Renal cortex interstitium (tissue), 15 donors: ENCODE measurements around the gene CSRNP2. TPM values are rescaled to one million over a fixed set of nuclear protein-coding genes. Genes with fewer than 3 reads are reported as not detected.

ENCODE experiments used
- DNase-seq, 11 donors: peaks; one replicate each; pipeline ENCODE4 v3.0.0-alpha.2; 2013; ENCODE audit warnings: low read depth in 9 of 11, low spot score in 4 of 11; ENCODE audit errors: extremely low read depth in 1 of 11
- long read RNA-seq, 16 experiments: transcript quantifications; one replicate each; lab custom pipeline, GENCODE V29; 2026
- polyA plus RNA-seq, 3 donors: library from polyadenylated mRNA; unstranded; fragments of 120-200 nt; gene quantifications; one replicate each; pipeline ENCODE4 v1.2.1, GENCODE V29; 2013; ENCODE audit not compliant: insufficient read length in 3 of 3

Gene CSRNP2, protein sequence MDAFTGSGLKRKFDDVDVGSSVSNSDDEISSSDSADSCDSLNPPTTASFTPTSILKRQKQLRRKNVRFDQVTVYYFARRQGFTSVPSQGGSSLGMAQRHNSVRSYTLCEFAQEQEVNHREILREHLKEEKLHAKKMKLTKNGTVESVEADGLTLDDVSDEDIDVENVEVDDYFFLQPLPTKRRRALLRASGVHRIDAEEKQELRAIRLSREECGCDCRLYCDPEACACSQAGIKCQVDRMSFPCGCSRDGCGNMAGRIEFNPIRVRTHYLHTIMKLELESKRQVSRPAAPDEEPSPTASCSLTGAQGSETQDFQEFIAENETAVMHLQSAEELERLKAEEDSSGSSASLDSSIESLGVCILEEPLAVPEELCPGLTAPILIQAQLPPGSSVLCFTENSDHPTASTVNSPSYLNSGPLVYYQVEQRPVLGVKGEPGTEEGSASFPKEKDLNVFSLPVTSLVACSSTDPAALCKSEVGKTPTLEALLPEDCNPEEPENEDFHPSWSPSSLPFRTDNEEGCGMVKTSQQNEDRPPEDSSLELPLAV
- 10 to 100 TPM; 35.7 to 37.8 (median 36.2) TPM for polyA plus RNA-seq
- long read RNA-seq, donor 1, full-length matches to known transcripts, result 3 of 3 reads
- long read RNA-seq, donor 1, partial matches to known transcripts, result 0 of 3 reads
- long read RNA-seq, donor 1, other reads (novel, unspliced or antisense), result 0 of 3 reads
- long read RNA-seq, donor 2, full-length matches to known transcripts, result 5 of 5 reads
- long read RNA-seq, donor 2, partial matches to known transcripts, result 0 of 5 reads
- long read RNA-seq, donor 2, other reads (novel, unspliced or antisense), result 0 of 5 reads
- long read RNA-seq, donor 3, full-length matches to known transcripts, result 9 of 9 reads
- long read RNA-seq, donor 3, partial matches to known transcripts, result 0 of 9 reads
- long read RNA-seq, donor 3, other reads (novel, unspliced or antisense), result 0 of 9 reads
- long read RNA-seq, donor 4, full-length matches to known transcripts, result 2 of 2 reads
- long read RNA-seq, donor 4, partial matches to known transcripts, result 0 of 2 reads
- long read RNA-seq, donor 4, other reads (novel, unspliced or antisense), result 0 of 2 reads
- long read RNA-seq, donor 5, result 0 reads
- long read RNA-seq, donor 6, full-length matches to known transcripts, result 6 of 13 reads
- long read RNA-seq, donor 6, partial matches to known transcripts, result 0 of 13 reads
- long read RNA-seq, donor 6, other reads (novel, unspliced or antisense), result 7 of 13 reads
- long read RNA-seq, donor 7, full-length matches to known transcripts, result 7 of 7 reads
- long read RNA-seq, donor 7, partial matches to known transcripts, result 0 of 7 reads
- long read RNA-seq, donor 7, other reads (novel, unspliced or antisense), result 0 of 7 reads
- long read RNA-seq, donor 8, full-length matches to known transcripts, result 6 of 6 reads
- long read RNA-seq, donor 8, partial matches to known transcripts, result 0 of 6 reads
- long read RNA-seq, donor 8, other reads (novel, unspliced or antisense), result 0 of 6 reads
- long read RNA-seq, donor 9, full-length matches to known transcripts, result 2 of 2 reads
- long read RNA-seq, donor 9, partial matches to known transcripts, result 0 of 2 reads
- long read RNA-seq, donor 9, other reads (novel, unspliced or antisense), result 0 of 2 reads
- long read RNA-seq, donor 10, full-length matches to known transcripts, result 2 of 2 reads
- long read RNA-seq, donor 10, partial matches to known transcripts, result 0 of 2 reads
- long read RNA-seq, donor 10, other reads (novel, unspliced or antisense), result 0 of 2 reads
- long read RNA-seq, donor 11, full-length matches to known transcripts, result 7 of 7 reads
- long read RNA-seq, donor 11, partial matches to known transcripts, result 0 of 7 reads
- long read RNA-seq, donor 11, other reads (novel, unspliced or antisense), result 0 of 7 reads
- long read RNA-seq, donor 12, full-length matches to known transcripts, result 1 of 1 reads
- long read RNA-seq, donor 12, partial matches to known transcripts, result 0 of 1 reads
- long read RNA-seq, donor 12, other reads (novel, unspliced or antisense), result 0 of 1 reads
- long read RNA-seq, donor 13, result 0 reads
- long read RNA-seq, donor 14, full-length matches to known transcripts, result 1 of 1 reads
- long read RNA-seq, donor 14, partial matches to known transcripts, result 0 of 1 reads
- long read RNA-seq, donor 14, other reads (novel, unspliced or antisense), result 0 of 1 reads
- long read RNA-seq, donor 15, result 0 reads
- long read RNA-seq, donor 16, full-length matches to known transcripts, result 11 of 11 reads
- long read RNA-seq, donor 16, partial matches to known transcripts, result 0 of 11 reads
- long read RNA-seq, donor 16, other reads (novel, unspliced or antisense), result 0 of 11 reads

GRCh38 chr12:51083126-51083833 lies at the start of gene CSRNP2:
Gene CSRNP2 (minus strand): TSS chr12:51083596. CDS start chr12:51076561, 7,035 bp downstream.
- peak; percentile 78 to 96 (median 94) for DNase-seq

DNA sequence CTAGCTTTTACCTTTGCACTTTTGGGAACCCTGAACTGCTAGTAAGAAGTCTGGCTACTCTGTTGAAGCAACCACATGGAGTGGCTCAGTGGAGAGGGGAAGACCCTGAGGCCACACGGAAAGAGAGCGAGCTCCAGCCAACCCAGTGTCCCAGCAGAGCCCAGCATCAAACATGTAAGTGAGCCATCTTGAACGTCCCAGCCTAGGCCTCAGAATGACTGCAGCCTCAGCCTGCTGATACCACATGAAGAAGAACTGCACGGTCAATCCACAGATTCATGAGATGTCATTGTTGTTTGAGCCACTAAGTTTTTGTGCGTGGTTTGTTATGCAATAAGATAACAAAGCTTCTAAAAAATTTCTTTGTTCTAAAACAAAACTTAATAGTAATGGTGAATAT lies 49.3 kb upstream of the CSRNP2 start:
- no peak for DNase-seq

GRCh38 chr12:51131745-51132521 lies 48.5 kb upstream of the CSRNP2 start:
- no peak for DNase-seq

- peak in 6 of 11 donors; percentile 1 to 17 (median 12) for DNase-seq
Measured at GRCh38 chr12:51128919-51129318, 45.5 kb upstream of the CSRNP2 start.

- DNase-seq, result no peak
Measured at GRCh38 chr12:51127050-51127729, 43.8 kb upstream of the CSRNP2 start.

- no peak for DNase-seq
Measured at GRCh38 chr12:51126297-51126696, 42.9 kb upstream of the CSRNP2 start.

DNA sequence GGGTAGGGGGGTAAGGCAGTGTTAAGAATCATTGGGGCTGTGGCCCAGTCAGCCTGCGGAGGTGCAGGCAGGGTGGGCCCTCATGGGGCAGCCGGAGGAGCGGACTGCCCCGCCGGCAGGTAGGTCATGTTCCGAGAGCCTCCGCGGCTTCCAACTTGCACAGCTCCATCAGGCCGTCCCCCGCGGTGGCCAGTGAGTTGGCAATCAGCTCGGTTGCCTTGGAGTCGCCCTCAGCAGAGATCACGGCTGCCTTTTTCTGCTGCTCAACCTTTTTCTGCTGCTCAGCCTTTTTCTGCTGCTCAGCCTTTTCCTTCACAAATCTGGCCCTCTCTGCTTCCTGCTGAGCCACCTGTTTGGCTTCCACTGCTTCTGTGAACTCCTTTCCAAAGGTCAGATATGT lies 41.1 kb upstream of the CSRNP2 start:
- no peak for DNase-seq

DNA sequence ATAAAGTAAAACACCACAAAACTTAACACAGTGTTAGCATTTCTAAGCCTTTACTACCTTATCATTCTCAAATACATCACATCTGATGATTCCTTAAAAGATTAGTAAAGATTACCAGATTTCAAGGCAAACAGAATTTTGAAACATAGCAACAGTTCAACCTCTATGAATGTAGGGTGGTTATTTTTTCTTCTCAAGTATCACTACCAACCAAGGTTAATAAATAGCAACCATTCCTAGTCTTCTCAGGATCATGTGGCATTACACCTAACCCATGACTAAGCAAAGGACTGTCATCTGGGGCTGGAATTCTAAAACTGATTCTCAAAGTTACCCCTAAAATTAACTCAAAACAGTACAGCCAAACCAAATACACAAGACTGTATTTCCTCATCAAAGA lies 39.4 kb upstream of the CSRNP2 start:
- peak in 2 of 11 donors; percentile 1 to 20 for DNase-seq

DNA sequence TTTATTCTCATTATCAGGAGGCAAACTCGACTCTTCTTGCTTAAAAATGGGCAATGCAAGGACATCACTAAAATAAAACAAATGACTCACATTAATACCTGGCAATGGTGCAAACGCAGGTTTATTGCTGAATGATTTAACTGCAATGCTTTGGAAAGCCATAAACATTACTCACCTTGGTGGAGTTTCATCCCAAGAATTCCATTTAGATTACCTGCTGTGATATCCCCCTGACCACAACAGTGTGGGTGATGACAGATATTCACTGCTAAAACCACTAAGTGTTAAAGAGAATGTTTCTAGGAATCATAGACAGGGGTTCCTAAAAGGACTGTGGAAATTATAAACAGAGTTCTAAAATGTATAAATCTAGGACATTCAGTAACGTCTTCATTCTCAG lies 35.3 kb upstream of the CSRNP2 start:
- DNase-seq, result no peak

DNA sequence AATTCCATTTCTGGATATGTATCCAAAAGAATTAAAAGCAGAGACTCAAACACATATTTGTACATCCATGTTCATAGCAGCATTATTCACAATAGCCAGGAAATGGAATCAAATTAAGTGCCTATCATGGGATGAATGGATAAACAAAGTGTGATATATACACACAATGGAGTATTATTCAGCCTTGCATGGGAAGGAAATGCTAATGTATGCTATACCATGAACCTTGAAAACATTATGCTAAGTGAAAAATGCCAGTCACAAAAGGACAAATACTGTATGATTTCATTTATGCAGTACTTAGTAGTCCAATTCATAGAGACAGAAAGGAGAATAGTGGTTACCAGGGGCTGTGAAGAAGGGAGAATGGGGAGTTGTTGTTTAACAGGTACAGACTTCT lies 32.1 kb upstream of the CSRNP2 start:
- no peak for DNase-seq

- DNase-seq, result no peak
Measured at GRCh38 chr12:51108136-51108535, 24.7 kb upstream of the CSRNP2 start.

DNA sequence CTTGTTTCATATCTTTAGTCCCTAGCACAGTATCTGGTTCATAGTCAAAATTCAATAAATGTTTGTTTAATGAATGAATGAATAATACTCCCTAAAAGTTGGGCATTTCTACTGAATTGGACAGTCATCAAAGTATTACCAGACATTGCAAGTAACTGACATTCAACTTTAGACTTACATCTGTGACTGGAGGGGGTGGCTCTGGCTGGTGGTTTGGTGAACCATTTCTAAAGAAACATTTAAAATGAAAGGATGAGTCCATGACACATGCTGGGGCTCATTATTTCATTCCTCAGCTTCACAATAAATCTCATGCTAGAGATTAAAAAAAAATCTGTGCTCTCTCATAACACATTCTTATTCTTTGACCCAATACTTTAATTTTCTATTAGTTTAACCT lies 20.6 kb upstream of the CSRNP2 start:
- DNase-seq, result no peak

DNA sequence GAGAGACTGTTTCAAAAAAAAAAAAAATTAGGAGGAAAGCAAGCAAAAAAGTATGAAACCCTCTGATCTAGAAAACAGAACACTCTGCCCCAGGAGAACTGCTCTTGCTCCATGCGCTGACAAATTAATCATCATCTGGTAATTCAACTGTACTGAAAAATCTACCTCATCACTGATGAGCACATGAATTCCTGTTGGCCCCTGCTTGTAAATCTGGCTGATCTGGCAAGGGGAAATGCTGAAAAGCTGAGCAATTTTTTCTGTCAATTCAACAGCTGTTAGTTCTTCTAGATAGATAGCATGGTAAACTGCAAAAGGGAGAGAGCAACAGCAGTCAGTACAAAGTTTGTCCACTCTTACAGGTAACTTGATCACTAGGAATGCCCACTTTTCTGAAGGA lies 15.2 kb upstream of the CSRNP2 start:
- DNase-seq, result no peak

- DNase-seq, result no peak
Measured at GRCh38 chr12:51090705-51091229, 7.4 kb upstream of the CSRNP2 start.

DNA sequence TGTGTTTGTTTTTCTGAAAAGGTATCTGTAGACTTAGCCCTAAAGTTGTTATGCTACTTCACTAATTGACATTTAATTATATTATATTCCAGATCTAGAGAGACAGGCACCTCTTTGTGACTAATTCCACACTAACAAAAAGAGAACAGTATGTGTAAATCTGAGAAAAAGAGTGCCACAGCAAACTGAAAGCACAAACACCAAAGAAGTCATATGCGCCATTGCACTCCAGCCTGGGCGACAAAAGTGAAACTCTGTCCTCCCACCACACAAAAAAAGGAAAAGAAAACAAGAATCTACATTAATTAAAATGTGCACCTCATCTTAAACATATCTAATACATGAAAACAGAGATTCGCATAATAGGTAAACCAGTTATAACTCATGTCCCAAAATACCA lies 4.4 kb upstream of the CSRNP2 start:
- DNase-seq, result no peak
